Kidney (tissue), 14 donors: ENCODE measurements around the gene EIF4G3. TPM values are rescaled to one million over a fixed set of nuclear protein-coding genes. Genes with fewer than 3 reads are reported as not detected.

Experiments
- DNase-seq, 5 donors: peaks; one replicate each; pipeline ENCODE4 v3.0.0-alpha.2; 2013 to 2020
- FAIRE-seq: peaks from 2 replicates; lab custom pipeline; 2012; peaks lifted over from hg19 to GRCh38; lab: Jason Lieb, UNC
- H3K27ac ChIP-seq, 2 donors: one replicate each; pipeline ENCODE4 v1.7.0; 2013; ENCODE audit warnings: low read depth in 2 of 2, low read length in 2 of 2, inconsistent platforms in 1 of 2
- H3K27me3 ChIP-seq: one replicate; pipeline ENCODE4 v1.7.1; 2013; ENCODE audit warnings: low read length, inconsistent platforms; ENCODE audit not compliant: control insufficient read depth, insufficient read depth
- H3K36me3 ChIP-seq, 3 donors: one replicate each; pipeline versions ENCODE4 v1.7.0 to v1.7.1; 2013; ENCODE audit warnings: low read length in 3 of 3, control low read depth in 1 of 3, inconsistent platforms in 1 of 3; ENCODE audit not compliant: insufficient read depth in 3 of 3, control insufficient read depth in 2 of 3
- H3K4me1 ChIP-seq, 3 donors: one replicate each; pipeline versions ENCODE4 v1.7.0 to v1.7.1; 2013; ENCODE audit warnings: low read length in 3 of 3, inconsistent platforms in 1 of 3, low read depth in 1 of 3; ENCODE audit not compliant: control insufficient read depth in 2 of 3, insufficient read depth in 2 of 3
- H3K4me3 ChIP-seq, 3 donors: one replicate each; pipeline versions ENCODE4 v1.7.0 to v1.8.1; 2013; ENCODE audit warnings: low read length in 3 of 3, control low read depth in 1 of 3, inconsistent platforms in 1 of 3
- H3K9ac ChIP-seq, 3 donors: one replicate each; pipeline versions ENCODE4 v1.7.0 to v1.7.1; 2013; ENCODE audit warnings: low read length in 3 of 3, control low read depth in 1 of 3, inconsistent platforms in 1 of 3
- H3K9me3 ChIP-seq, 3 donors: one replicate each; pipeline versions ENCODE4 v1.7.0 to v1.7.1; 2013; ENCODE audit warnings: low read length in 3 of 3, control low read depth in 1 of 3, inconsistent platforms in 1 of 3; ENCODE audit not compliant: control insufficient read depth in 2 of 3, insufficient read depth in 1 of 3
- CTCF ChIP-seq: IDR thresholded peaks from 3 replicates; pipeline ENCODE4 v1.5.1; 2012; ENCODE audit warnings: mild to moderate bottlenecking, moderate library complexity, borderline replicate concordance; ENCODE audit not compliant: insufficient read depth; ENCODE audit errors: extremely low read depth
- intact Hi-C: fragments of 100-400 bp; cut with DNase I; formaldehyde crosslinking; loops from one replicate; pipeline ENCODE4 v1.11.1; 2022
- polyA plus RNA-seq: library from polyadenylated mRNA; stranded (reverse); fragments of 350-450 nt; fragmentation: Illumina TruSeq; extraction: RNeasy Lipid Tissue Mini Kit (QIAGEN cat#74804); gene quantifications from one replicate; pipeline ENCODE4 v1.2.3, GENCODE V29; 2014; ENCODE audit warnings: low read depth, low replicate concordance; ENCODE audit not compliant: insufficient read depth
- total RNA-seq: library from RNA; stranded (reverse); fragmentation: NEBNext Ultra II Directional; extraction: Animal tissue kit (Norgen Biotek cat#: 25700); gene quantifications from one replicate; pipeline ENCODE4 v1.2.1, GENCODE V29; 2021
- donor health status: control.
- donor health status: control.
- donor health status: control.
- donor health status: control.
- donor health status: control.
- donor health status: DM: yes; HTN: yes; CAD: no.
- donor health status: Normal renal cell carcinoma (clear cell type).

EIF4G3 gene
- total and polyA plus RNA-seq, 2 donors from 2014 or later: 14.8 to 61.6 TPM

GRCh38 chr1:20821466-20821865 is 355.2 kb downstream of the EIF4G3 start:
- no peak for TF ChIP-seq CTCF
- DNase-seq (no peak), FAIRE-seq (no peak)
- Histone ChIP-seq H3K27ac (no peak overlapping the region), H3K9ac (no peak overlapping the region), H3K36me3 (peaks cover 0 to 7% (median 0%) of the 10 kb centered on the region in 3 donors), H3K4me3 (no peak overlapping the region), H3K9me3 (no peaks in the 10 kb centered on the region), H3K27me3 (no peaks in the 10 kb centered on the region), H3K4me1 (no peaks in the 10 kb centered on the region)
- intact Hi-C loops: no loop called here

GRCh38 chr1:20819818-20820217 is 356.9 kb downstream of the EIF4G3 start:
- FAIRE-seq: no peak
- Histone ChIP-seq H3K9me3 (no peaks in the 10 kb centered on the region), H3K27me3 (no peaks in the 10 kb centered on the region), H3K4me3 (no peak overlapping the region), H3K36me3 (peaks cover 0 to 7% (median 0%) of the 10 kb centered on the region in 3 donors), H3K9ac (no peak overlapping the region), H3K4me1 (no peaks in the 10 kb centered on the region), H3K27ac (no peak overlapping the region)
- no peak for TF ChIP-seq CTCF
- intact Hi-C loops: no loop called here
- DNase-seq: no peak

- DNase-seq: no peak
- H3K36me3 ChIP-seq: peaks cover 0 to 4% (median 0%) of the 10 kb centered on the region in 3 donors
- no peaks in the 10 kb centered on the region for H3K27me3 ChIP-seq
- H3K4me1 ChIP-seq: no peaks in the 10 kb centered on the region
- H3K27ac ChIP-seq: no peak overlapping the region
- H3K9ac ChIP-seq: no peak overlapping the region
- intact Hi-C loops: no loop called here
- H3K9me3 ChIP-seq: no peaks in the 10 kb centered on the region
- no peak for TF ChIP-seq CTCF
- H3K4me3 ChIP-seq: no peak overlapping the region
- no peak for FAIRE-seq
These were observed 362.2 kb downstream of the EIF4G3 start for GRCh38 chr1:20814534-20814871.

- FAIRE-seq: no peak
These were observed 364.8 kb downstream of the EIF4G3 start for GRCh38 chr1:20811916-20812315.

More at GRCh38 chr1:20811916-20812315, 364.8 kb downstream of the EIF4G3 start:
- H3K9me3 ChIP-seq: no peaks in the 10 kb centered on the region
- H3K4me1 ChIP-seq: no peaks in the 10 kb centered on the region
- H3K4me3 ChIP-seq: no peak overlapping the region
- intact Hi-C loops: no loop called here
- no peak overlapping the region for H3K9ac ChIP-seq
- H3K36me3 ChIP-seq: peaks cover 0 to 6% (median 0%) of the 10 kb centered on the region in 3 donors
- no peak for TF ChIP-seq CTCF
- no peak overlapping the region for H3K27ac ChIP-seq
- H3K27me3 ChIP-seq: no peaks in the 10 kb centered on the region
- DNase-seq: no peak
